Lung (tissue), 12 donors: ENCODE results near the gene ST8SIA4. TPM values are rescaled to one million over a fixed set of nuclear protein-coding genes. Genes with fewer than 3 reads are reported as not detected.

ENCODE experiments used
- ATAC-seq: fragments of 200-7000 bp; cut with Tn5 transposase; one replicate; pipeline ENCODE4 v1.9.1; 2020; ENCODE audit warnings: moderate number of reproducible peaks; ENCODE audit not compliant: insufficient read depth, low FRiP score
- DNase-seq, 3 donors: peaks; one replicate each; pipeline ENCODE4 v3.0.0-alpha.2; 2013 to 2017
- H3K27ac ChIP-seq, 2 donors: one replicate each; pipeline ENCODE4 v1.5.1; 2013; ENCODE audit warnings: mild to moderate bottlenecking in 2 of 2, moderate library complexity in 2 of 2, control low read depth in 1 of 2, inconsistent platforms in 1 of 2, low read depth in 1 of 2, low read length in 1 of 2
- H3K27me3 ChIP-seq, 3 donors: one replicate each; pipeline ENCODE4 v1.5.1; 2013; ENCODE audit warnings: low read length in 2 of 3; ENCODE audit not compliant: control insufficient read depth in 3 of 3, insufficient read depth in 3 of 3
- H3K36me3 ChIP-seq, 4 donors: one replicate each; pipeline ENCODE4 v1.5.1; 2013; ENCODE audit warnings: low read length in 4 of 4, mild to moderate bottlenecking in 1 of 4, moderate library complexity in 1 of 4; ENCODE audit not compliant: control insufficient read depth in 4 of 4, insufficient read depth in 4 of 4
- H3K4me1 ChIP-seq, 5 donors: one replicate each; pipeline ENCODE4 v1.5.1; 2013; ENCODE audit warnings: low read length in 5 of 5, mild to moderate bottlenecking in 2 of 5, moderate library complexity in 1 of 5; ENCODE audit not compliant: control insufficient read depth in 5 of 5, insufficient read depth in 5 of 5
- H3K4me3 ChIP-seq: one replicate; pipeline ENCODE4 v1.5.1; 2013; ENCODE audit warnings: mild to moderate bottlenecking, control low read depth, moderate library complexity
- H3K9ac ChIP-seq, 2 donors: one replicate each; pipeline ENCODE4 v1.5.1; 2013; ENCODE audit warnings: low read length in 2 of 2, control low read depth in 1 of 2; ENCODE audit not compliant: insufficient read depth in 1 of 2
- H3K9me3 ChIP-seq, 4 donors: one replicate each; pipeline ENCODE4 v1.5.1; 2013; ENCODE audit warnings: low read length in 3 of 4, mild to moderate bottlenecking in 1 of 4, moderate library complexity in 1 of 4; ENCODE audit not compliant: control insufficient read depth in 4 of 4, insufficient read depth in 3 of 4
- WGBS, 2 donors: extraction: QIAGEN DNeasy Blood & Tissue Kit; methylation state at CpG; one replicate each; pipeline ENCODE4 v1.1.7; 2013; 5-methylcytosine and 5-hydroxymethylcytosine counted together
- polyA plus RNA-seq, 2 donors: library from polyadenylated mRNA; stranded (reverse); fragments of 200-250 nt; gene quantifications; one replicate each; pipeline ENCODE4 v1.2.1, GENCODE V29; 2013
- total RNA-seq, 2 donors: library from RNA; depleted of rRNA in 1 of 2; stranded (reverse); fragments of >200 nt in 1 of 2; gene quantifications; one replicate each; pipeline ENCODE4 v1.2.1, GENCODE V29; 2014 to 2021
- TF ChIP-seq, protein P1 (sequence below): IDR thresholded peaks from 2 replicates; pipeline ENCODE4 v1.5.1; 2012; ENCODE audit warnings: mild to moderate bottlenecking; ENCODE audit errors: control extremely low read depth, extremely low read depth
- donor health status: control.
- donor health status: control.
- donor health status: Bipolar disorder and iron deficiency.
- donor health status: healthy.
- donor health status: DM: yes; HTN: yes; CAD: no.

Gene ST8SIA4
- total and polyA plus RNA-seq, 4 donors: 4.2 to 22.1 (median 14.2) TPM

- ATAC-seq (no peak), DNase-seq (peak; percentile 42 to 67 (median 55))
- H3K4me3 ChIP-seq: peak overlapping the region; percentile 50
- peaks cover 0 to 1% (median 0%) of the 10 kb centered on the region in 4 donors for H3K9me3 ChIP-seq
- H3K27ac ChIP-seq: peak overlapping the region; percentile 78 to 89
- H3K4me1 ChIP-seq: peaks cover 0 to 19% (median 1%) of the 10 kb centered on the region in 5 donors
- H3K36me3 ChIP-seq: no peaks in the 10 kb centered on the region
- H3K9ac ChIP-seq: peak overlapping the region; percentile 21 to 97
- 1% methylated on average over 14 of the region's 14 CpGs for WGBS, 2 donors
- peaks cover 0 to 7% (median 7%) of the 10 kb centered on the region in 3 donors for H3K27me3 ChIP-seq
- TF ChIP-seq, protein P1, sequence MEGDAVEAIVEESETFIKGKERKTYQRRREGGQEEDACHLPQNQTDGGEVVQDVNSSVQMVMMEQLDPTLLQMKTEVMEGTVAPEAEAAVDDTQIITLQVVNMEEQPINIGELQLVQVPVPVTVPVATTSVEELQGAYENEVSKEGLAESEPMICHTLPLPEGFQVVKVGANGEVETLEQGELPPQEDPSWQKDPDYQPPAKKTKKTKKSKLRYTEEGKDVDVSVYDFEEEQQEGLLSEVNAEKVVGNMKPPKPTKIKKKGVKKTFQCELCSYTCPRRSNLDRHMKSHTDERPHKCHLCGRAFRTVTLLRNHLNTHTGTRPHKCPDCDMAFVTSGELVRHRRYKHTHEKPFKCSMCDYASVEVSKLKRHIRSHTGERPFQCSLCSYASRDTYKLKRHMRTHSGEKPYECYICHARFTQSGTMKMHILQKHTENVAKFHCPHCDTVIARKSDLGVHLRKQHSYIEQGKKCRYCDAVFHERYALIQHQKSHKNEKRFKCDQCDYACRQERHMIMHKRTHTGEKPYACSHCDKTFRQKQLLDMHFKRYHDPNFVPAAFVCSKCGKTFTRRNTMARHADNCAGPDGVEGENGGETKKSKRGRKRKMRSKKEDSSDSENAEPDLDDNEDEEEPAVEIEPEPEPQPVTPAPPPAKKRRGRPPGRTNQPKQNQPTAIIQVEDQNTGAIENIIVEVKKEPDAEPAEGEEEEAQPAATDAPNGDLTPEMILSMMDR: no peak
These were observed 543 bp downstream of the ST8SIA4 start for GRCh38 chr5:100902440-100903038.

- TF ChIP-seq, protein P1: no peak
- peaks cover 0 to 1% (median 0%) of the 10 kb centered on the region in 4 donors for H3K9me3 ChIP-seq
These were observed 1.2 kb downstream of the ST8SIA4 start for GRCh38 chr5:100901821-100902341.

DNA sequence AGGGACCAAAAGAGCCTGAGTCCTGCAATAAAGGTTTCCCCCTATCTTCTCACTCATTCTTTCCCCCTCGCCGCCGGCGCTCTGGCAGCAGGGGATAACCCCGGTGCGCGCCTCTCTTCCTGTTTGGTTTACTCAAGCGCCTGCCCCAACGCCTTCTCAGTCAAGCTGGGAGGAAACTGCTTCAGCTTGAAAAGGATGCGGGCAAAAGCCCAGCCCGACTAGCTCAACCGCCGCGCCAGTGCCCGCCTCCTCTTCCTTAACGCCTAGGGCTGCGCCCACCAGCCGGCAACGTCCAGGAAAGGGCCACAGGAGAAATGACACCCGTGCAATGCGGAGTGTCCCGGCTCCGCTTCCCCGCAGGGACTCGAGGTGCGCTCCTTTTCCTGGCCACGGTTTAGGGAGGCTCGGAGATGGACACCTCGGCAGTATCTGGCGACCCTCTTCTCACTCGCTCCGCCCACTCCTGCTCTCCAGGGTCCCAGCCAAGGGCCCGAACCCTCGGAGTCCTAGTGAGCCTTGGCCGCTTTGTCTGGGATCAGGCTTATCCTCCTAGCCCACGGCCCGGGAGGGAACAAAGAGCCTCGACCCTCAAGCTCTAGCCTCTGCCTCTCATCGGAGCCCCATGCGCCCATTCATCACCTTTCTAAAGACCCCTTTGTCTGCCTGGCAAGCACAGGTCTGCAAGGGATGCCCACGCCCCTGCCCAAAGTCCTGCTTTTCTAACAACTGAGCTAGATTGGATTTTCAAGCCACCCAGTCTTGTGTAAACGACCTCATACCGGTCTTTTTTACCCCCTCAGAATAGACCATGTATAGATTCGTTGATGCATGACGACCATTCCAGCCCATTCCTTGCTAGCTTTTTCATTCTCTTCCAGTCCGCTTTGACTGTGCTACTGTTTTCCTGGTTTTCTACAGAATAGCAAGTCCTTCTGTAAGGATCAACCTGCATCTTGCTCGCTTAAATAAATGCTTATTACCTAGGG is 2.0 kb downstream of the ST8SIA4 start:
- peak overlapping the region; percentile 69 for H3K4me3 ChIP-seq
- H3K9ac ChIP-seq: peak overlapping the region; percentile 17 to 77
- peaks cover 0 to 7% (median 7%) of the 10 kb centered on the region in 3 donors for H3K27me3 ChIP-seq
- DNase-seq: peak; percentile 79 to 84 (median 81)
- peaks cover 0 to 1% (median 0%) of the 10 kb centered on the region in 4 donors for H3K9me3 ChIP-seq
- peak overlapping the region; percentile 78 to 97 for H3K27ac ChIP-seq
- H3K36me3 ChIP-seq: no peaks in the 10 kb centered on the region
- TF ChIP-seq, protein P1: no peak
- peak; percentile 56 for ATAC-seq
- WGBS, 2 donors: 1% methylated on average over 46 to 47 of the region's 47 CpGs
- H3K4me1 ChIP-seq: peaks cover 0 to 19% (median 1%) of the 10 kb centered on the region in 5 donors

More at GRCh38 chr5:100901821-100902341, 1.2 kb downstream of the ST8SIA4 start:
- Histone ChIP-seq H3K27me3 (peaks cover 0 to 7% (median 7%) of the 10 kb centered on the region in 3 donors), H3K27ac (peak overlapping the region; percentile 78 to 97), H3K36me3 (no peaks in the 10 kb centered on the region), H3K4me3 (peak overlapping the region; percentile 69), H3K9ac (peak overlapping the region in 1 of 2 donors; percentile 97), H3K4me1 (peaks cover 0 to 19% (median 1%) of the 10 kb centered on the region in 5 donors)
- peak; percentile 42 to 83 (median 82) for DNase-seq
- ATAC-seq: peak; percentile 48
- WGBS, 2 donors: 0 to 1% methylated on average over 9 of the region's 9 CpGs
